Heart right ventricle (tissue), 16 donors: ENCODE measurements around the gene PSTPIP2. TPM values are rescaled to one million over a fixed set of nuclear protein-coding genes. Genes with fewer than 3 reads are reported as not detected.

Source experiments
- ATAC-seq, 8 donors: fragments of 200-7000 bp; cut with Tn5 transposase; one replicate each; pipeline ENCODE4 v1.9.1; 2020; ENCODE audit warnings: mild to moderate bottlenecking in 8 of 8, moderate library complexity in 8 of 8, moderate number of reproducible peaks in 1 of 8
- DNase-seq, 2 donors: peaks; one replicate each; pipeline ENCODE4 v3.0.0-alpha.2; 2020
- H3K27ac ChIP-seq, 10 donors: fragments of 200-600 bp; sonication (generic) in 2 of 10; one replicate each; pipeline versions ENCODE4 v1.5.0 to v1.8.0; 2020 to 2022; ENCODE audit warnings: mild to moderate bottlenecking in 3 of 10
- H3K27me3 ChIP-seq, 7 donors: fragments of 200-600 bp; one replicate each; pipeline ENCODE4 v1.8.0; 2021 to 2022; ENCODE audit warnings: mild to moderate bottlenecking in 2 of 7
- H3K36me3 ChIP-seq, 9 donors: fragments of 200-600 bp; sonication (generic) in 1 of 9; one replicate each; pipeline versions ENCODE4 v1.5.0 to v1.8.0; 2020 to 2022; ENCODE audit warnings: mild to moderate bottlenecking in 2 of 9
- H3K4me1 ChIP-seq, 9 donors: fragments of 200-600 bp; sonication (generic) in 1 of 9; one replicate each; pipeline versions ENCODE4 v1.5.0 to v1.8.0; 2020 to 2022; ENCODE audit warnings: mild to moderate bottlenecking in 4 of 9
- H3K4me3 ChIP-seq, 10 donors: fragments of 200-600 bp; sonication (generic) in 2 of 10; one replicate each; pipeline versions ENCODE4 v1.5.0 to v1.8.0; 2020 to 2022; ENCODE audit warnings: mild to moderate bottlenecking in 7 of 10, moderate library complexity in 2 of 10
- H3K9me3 ChIP-seq, 11 donors: fragments of 200-600 bp in 10 of 11; sonication (generic) in 2 of 11; one replicate each; pipeline versions ENCODE4 v1.5.0 to v1.8.0; 2013 to 2022; ENCODE audit warnings: mild to moderate bottlenecking in 2 of 11, control low read depth in 1 of 11, moderate library complexity in 1 of 11
- CTCF ChIP-seq, 9 donors: fragments of 200-600 bp; sonication (generic) in 2 of 9; IDR thresholded peaks; one replicate each; pipeline versions ENCODE4 v1.5.0 to v1.8.0; 2021 to 2022; ENCODE audit warnings: antibody characterized with exemption in 9 of 9, mild to moderate bottlenecking in 5 of 9, moderate library complexity in 1 of 9
- WGBS, 2 donors: extraction: QIAGEN DNeasy Blood & Tissue Kit; methylation state at CpG; one replicate each; pipeline ENCODE4 v1.1.7; 2013; ENCODE audit warnings: inconsistent platforms in 1 of 2; 5-methylcytosine and 5-hydroxymethylcytosine counted together
- intact Hi-C, 10 donors: fragments of 100-400 bp; cut with DNase I; formaldehyde crosslinking; loops; one replicate each; pipeline versions ENCODE4 v1.11.1 to v1.14.2; 2022
- polyA plus RNA-seq, 2 donors: library from polyadenylated mRNA; stranded (reverse); fragments of 200-250 nt; gene quantifications; one replicate each; pipeline ENCODE4 v1.2.3, GENCODE V29; 2013
- total RNA-seq, 10 donors: library from RNA; stranded (reverse); fragmentation: NEBNext Ultra II Directional in 3 of 10; extraction: Animal tissue kit (Norgen Biotek cat#: 25700) in 3 of 10; gene quantifications; one replicate each; pipeline versions ENCODE4 v1.2.1 to v1.2.4, GENCODE V29; 2021 to 2023
- donor health status: Arrhythmogenic right ventricular cardiomyopathy.
- donor health status: ischemic (EF 13 %, LVEDD 7.1; RV severe dilation, severe dysfunction).
- donor health status: healthy with polysubstance abuse.
- donor health status: DM: no; HTN: yes; CAD: no.
- donor health status: DM: no; HTN: no; CAD: no.
- donor health status: ischemic (EF 25% LVEDD 6.9; RV normal size, moderate dysfunction).
- donor health status: ischemic (EF 25% LVEDD 5.7; RV mildly dilated, moderate dysfunction).
- donor health status: healthy.
- donor health status: DM: yes; HTN: yes; CAD: no.
- donor health status: Ischemic cardiomyopathy.
- donor health status: ischemic (EF 35%, LVEDD 5.7; RV mildly dilated, moderate dysfunction).
- donor health status: nonischemic (EF 11% LVEDD 7.7; RV severe dilation, severe dysfunction).
- donor health status: DM: yes; HTN: yes; CAD: no.
- donor health status: PGD.
- donor health status: ischemic (EF 29% LVEDD 5.4; RV normal size, mild dysfunction).
- donor health status: nonischemic (EF 23%, LVEDD 6.1; RV moderate dilation, normal function).

Gene PSTPIP2
- total and polyA plus RNA-seq, 12 donors: 0.49 to 6.7 (median 2.2) TPM

GRCh38 chr18:46072376-46072867 is 362 bp upstream of the PSTPIP2 start:
- peaks cover 3 to 48% (median 21%) of the 10 kb centered on the region in 9 donors for H3K4me1 ChIP-seq
- DNase-seq (no peak), ATAC-seq (peak in 2 of 8 donors; percentile 2 to 10)
- WGBS, 2 donors: 22 to 25% methylated on average over 25 of the region's 25 CpGs
- H3K36me3 ChIP-seq: peaks cover 0 to 11% (median 0%) of the 10 kb centered on the region in 9 donors
- H3K27me3 ChIP-seq: no peaks in the 10 kb centered on the region
- H3K4me3 ChIP-seq: peak overlapping the region; percentile 34 to 78 (median 69)
- H3K9me3 ChIP-seq: peaks cover 0 to 7% (median 0%) of the 10 kb centered on the region in 11 donors
- intact Hi-C loops: loop anchor here (5.0 to 10.0 kb wide), 14 partner anchors 60 to 408 kb away; partner anchors contain the start of gene EPG5 (in 4 of the 10)
- H3K27ac ChIP-seq: peak overlapping the region in 3 of 10 donors; percentile 32 to 88 (median 41)
- TF ChIP-seq CTCF (IDR thresholded peaks at IDR 0.05): no peak

GRCh38 chr18:46070815-46071652 is 1.0 kb downstream of the PSTPIP2 start:
- peaks cover 0 to 1% (median 0%) of the 10 kb centered on the region in 9 donors for H3K36me3 ChIP-seq
- intact Hi-C loops: loop anchor here (5.0 to 10.0 kb wide), 14 partner anchors 59 to 406 kb away; partner anchors contain the start of gene EPG5 (in 4 of the 10)
- H3K27me3 ChIP-seq: no peaks in the 10 kb centered on the region
- peaks cover 3 to 48% (median 20%) of the 10 kb centered on the region in 9 donors for H3K4me1 ChIP-seq
- peak overlapping the region in 3 of 10 donors; percentile 32 to 88 (median 41) for H3K27ac ChIP-seq
- 42 to 48% methylated on average over 13 of the region's 13 CpGs for WGBS, 2 donors
- no peak for TF ChIP-seq CTCF (IDR thresholded peaks at IDR 0.05)
- peaks cover 0 to 8% (median 0%) of the 10 kb centered on the region in 11 donors for H3K9me3 ChIP-seq
- DNase-seq (no peak), ATAC-seq (peak in 6 of 8 donors; percentile 5 to 37 (median 16))
- H3K4me3 ChIP-seq: peak overlapping the region; percentile 34 to 78 (median 69)

GRCh38 chr18:46070232-46070631 is 1.8 kb downstream of the PSTPIP2 start:
- H3K36me3 ChIP-seq: no peaks in the 10 kb centered on the region
- intact Hi-C loops: loop anchor here (5.0 to 10.0 kb wide), 14 partner anchors 58 to 405 kb away; partner anchors contain the start of gene EPG5 (in 4 of the 10)
- WGBS, 2 donors: 76 to 95% methylated on average over 6 of the region's 6 CpGs
- peak overlapping the region in 1 of 10 donors; percentile 88 for H3K27ac ChIP-seq
- no peak for TF ChIP-seq CTCF (IDR thresholded peaks at IDR 0.05)
- no peak for DNase-seq
- H3K4me3 ChIP-seq: peak overlapping the region in 1 of 10 donors; percentile 78
- H3K9me3 ChIP-seq: peaks cover 0 to 8% (median 0%) of the 10 kb centered on the region in 11 donors
- H3K27me3 ChIP-seq: no peaks in the 10 kb centered on the region
- ATAC-seq: no peak
- peaks cover 3 to 48% (median 20%) of the 10 kb centered on the region in 9 donors for H3K4me1 ChIP-seq

- TF ChIP-seq CTCF (IDR thresholded peaks at IDR 0.05): no peak
- DNase-seq: no peak
- 87 to 90% methylated on average over 4 of the region's 4 CpGs for WGBS, 2 donors
Observed at GRCh38 chr18:46069524-46069923, 2.5 kb downstream of the PSTPIP2 start.

More at GRCh38 chr18:46069524-46069923, 2.5 kb downstream of the PSTPIP2 start:
- Histone ChIP-seq H3K36me3 (no peaks in the 10 kb centered on the region), H3K9me3 (peaks cover 0 to 8% (median 0%) of the 10 kb centered on the region in 11 donors), H3K4me3 (no peak overlapping the region), H3K27ac (no peak overlapping the region), H3K27me3 (no peaks in the 10 kb centered on the region), H3K4me1 (peaks cover 3 to 48% (median 20%) of the 10 kb centered on the region in 9 donors)
- intact Hi-C loops: loop anchor here in 2 of 10 donors (10.0 kb wide), 2 partner anchors 385 to 405 kb away; no protein-coding TSS in a partner anchor
- ATAC-seq: no peak
